Esophagus muscularis mucosa (tissue), 4 donors: ENCODE results near the gene DSG3.

Source experiments
- CTCF ChIP-seq, 3 experiments: fragments of 200-600 bp in 2 of 3; fragments of 450-650 bp in 1 of 3; sonication (generic) in 2 of 3; IDR thresholded peaks; one replicate each; pipeline ENCODE4 v1.5.1; 2017 to 2019; ENCODE audit warnings: antibody characterized with exemption in 3 of 3, mild to moderate bottlenecking in 2 of 3, moderate library complexity in 1 of 3
- EP300 ChIP-seq: sonication (generic); formaldehyde crosslinking; IDR thresholded peaks from one replicate; pipeline ENCODE4 v1.6.1; 2017; ENCODE audit warnings: antibody characterized with exemption
- POLR2A ChIP-seq: fragments of 450-650 bp; IDR thresholded peaks from one replicate; pipeline ENCODE4 v1.6.1; 2017; ENCODE audit warnings: antibody characterized with exemption, moderate library complexity, mild to moderate bottlenecking, low read depth
- POLR2AphosphoS5 ChIP-seq, 2 donors: sonication (generic); formaldehyde crosslinking; IDR thresholded peaks; one replicate each; pipeline ENCODE4 v1.6.1; 2017; ENCODE audit warnings: antibody characterized with exemption in 2 of 2

GRCh38 chr18:31490387-31490786 is 42.8 kb downstream of the DSG3 start:
- TF ChIP-seq CTCF (IDR thresholded peaks at IDR 0.05) (no peak), POLR2A (no peak), EP300 (no peak), POLR2AphosphoS5 (IDR thresholded peaks at IDR 0.05) (no peak)
